A673 (cell line): ENCODE data around the gene GRIN3B. TPM values are rescaled to one million over a fixed set of nuclear protein-coding genes. Genes with fewer than 3 reads are reported as not detected.

Source experiments
- BruUV-seq: library from RNA; stranded (reverse); fragments of 400-500 nt; replicated peaks from 2 replicates; lab custom pipeline; 2021; lab: Mats Ljungman, UMichigan
- CTCF ChIA-PET: fragments of 300-600 bp; sonication (Branson Sonifier 250); formaldehyde crosslinking; loops from one replicate; lab custom pipeline; 2022; ENCODE audit warnings: antibody characterized with exemption; lab: Charles Lee
- POLR2A ChIA-PET: fragments of 300-600 bp; sonication (Branson Sonifier 250); formaldehyde crosslinking; loops from one replicate; lab custom pipeline; 2022; ENCODE audit warnings: antibody characterized with exemption; ENCODE audit not compliant: low non-redundant PET; lab: Charles Lee
- DNase-seq: peaks from one replicate; pipeline ENCODE4 v3.0.0-alpha.2; 2015; ENCODE audit warnings: low spot score
- H3K27ac ChIP-seq: fragments of 200-600 bp; sonication (generic); 2 replicates; pipeline ENCODE4 v1.5.1; 2016; ENCODE audit warnings: mixed run types, low read depth, mild to moderate bottlenecking, mixed read lengths, antibody characterized with exemption, low read length; ENCODE audit not compliant: poor library complexity, severe bottlenecking
- H3K27me3 ChIP-seq: fragments of 200-600 bp; sonication (generic); replicated peaks from 2 replicates; pipeline ENCODE4 v1.6.1; 2017; ENCODE audit warnings: mixed run types, low read depth, mild to moderate bottlenecking, mixed read lengths, antibody characterized with exemption, low read length; ENCODE audit not compliant: insufficient read depth, poor library complexity
- H3K36me3 ChIP-seq: fragments of 200-600 bp; sonication (generic); 2 replicates; pipeline ENCODE4 v1.6.1; 2016; ENCODE audit warnings: mixed run types, mild to moderate bottlenecking, mixed read lengths, antibody characterized with exemption, low read length; ENCODE audit not compliant: insufficient read depth, poor library complexity, severe bottlenecking
- H3K4me1 ChIP-seq: fragments of 200-600 bp; sonication (generic); 2 replicates; pipeline ENCODE4 v1.6.1; 2017; ENCODE audit warnings: mixed run types, mild to moderate bottlenecking, mixed read lengths, antibody characterized with exemption, low read length; ENCODE audit not compliant: insufficient read depth, poor library complexity, severe bottlenecking
- H3K4me3 ChIP-seq: fragments of 200-600 bp; sonication (generic); 2 replicates; pipeline ENCODE4 v1.5.1; 2016; ENCODE audit warnings: low read depth, mixed run types, mild to moderate bottlenecking, mixed read lengths, low read length; ENCODE audit not compliant: poor library complexity, severe bottlenecking
- H3K9me3 ChIP-seq: fragments of 200-600 bp; sonication (generic); 2 replicates; pipeline ENCODE4 v1.6.1; 2016; ENCODE audit warnings: mixed run types, low read depth, mild to moderate bottlenecking, mixed read lengths, antibody characterized with exemption, low read length; ENCODE audit not compliant: poor library complexity, severe bottlenecking
- EZH2 ChIP-seq: fragments of 200-600 bp; sonication (generic); IDR thresholded peaks from 2 replicates; pipeline ENCODE4 v1.6.1; 2017; ENCODE audit warnings: borderline replicate concordance, low read depth, mild to moderate bottlenecking, mixed read lengths, antibody characterized with exemption, low read length; ENCODE audit not compliant: poor library complexity, severe bottlenecking
- intact Hi-C: fragments of 100-400 bp; cut with micrococcal nuclease; formaldehyde crosslinking; loops from one replicate; pipeline ENCODE4 v1.10.0; 2022; ENCODE audit not compliant: unreplicated experiment
- total RNA-seq: library from RNA; stranded (reverse); gene quantifications from 2 replicates; pipeline ENCODE4 v1.2.3, GENCODE V29; 2021
- TF ChIP-seq, protein P1 (sequence below): fragments of 300-800, 200-600 bp; sonication (generic); conservative IDR thresholded peaks from 2 replicates; pipeline ENCODE4 v1.5.1; 2017; ENCODE audit warnings: low read depth, mild to moderate bottlenecking, antibody characterized with exemption, low read length, moderate library complexity, mixed read lengths

Gene GRIN3B
- total RNA-seq, 1 experiment from 2014 or later, result not detected

DNA sequence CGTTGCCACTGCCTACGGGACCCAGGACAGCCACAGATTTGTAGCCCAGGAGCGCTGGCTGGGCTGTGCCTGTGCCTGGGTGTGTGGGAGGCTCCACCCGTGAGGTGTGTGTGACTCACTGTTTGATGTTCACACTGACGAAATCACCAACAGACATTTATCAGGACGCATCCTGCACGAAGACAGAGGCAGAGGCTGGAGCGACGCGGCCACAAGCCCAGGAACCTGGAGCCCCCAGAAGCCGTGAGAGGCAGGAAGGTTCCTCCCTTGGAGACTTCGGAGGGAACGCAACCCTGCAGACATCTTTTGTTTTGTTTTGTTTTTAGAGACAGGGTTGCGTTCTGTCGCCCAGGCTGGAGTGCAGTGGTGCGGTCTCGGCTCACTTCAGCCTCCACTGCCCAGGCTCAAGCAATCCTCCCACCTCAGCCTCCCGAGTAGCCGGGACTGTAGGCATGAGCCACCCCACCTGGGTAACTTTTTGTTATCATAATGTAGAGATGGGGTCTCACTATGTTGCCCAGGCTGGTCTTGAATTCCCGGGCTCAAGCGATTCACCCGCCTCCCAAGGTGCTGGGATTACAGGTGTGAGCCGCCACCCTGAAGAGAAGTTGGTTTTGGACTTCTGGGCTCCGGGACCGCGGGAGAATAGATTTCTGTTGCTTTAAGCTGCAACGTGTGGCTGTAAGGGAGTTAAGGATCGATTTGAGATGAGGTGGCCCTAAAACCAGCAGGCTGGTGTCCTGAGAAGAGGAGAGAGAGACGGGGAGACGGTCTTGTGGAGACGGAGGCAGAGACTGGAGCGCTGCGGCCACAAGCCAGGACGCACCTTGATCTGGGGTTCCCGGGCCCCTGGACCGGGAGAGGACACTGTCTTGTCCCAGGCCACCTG lies 41.0 kb upstream of the GRIN3B start:
- TF ChIP-seq, protein P1, sequence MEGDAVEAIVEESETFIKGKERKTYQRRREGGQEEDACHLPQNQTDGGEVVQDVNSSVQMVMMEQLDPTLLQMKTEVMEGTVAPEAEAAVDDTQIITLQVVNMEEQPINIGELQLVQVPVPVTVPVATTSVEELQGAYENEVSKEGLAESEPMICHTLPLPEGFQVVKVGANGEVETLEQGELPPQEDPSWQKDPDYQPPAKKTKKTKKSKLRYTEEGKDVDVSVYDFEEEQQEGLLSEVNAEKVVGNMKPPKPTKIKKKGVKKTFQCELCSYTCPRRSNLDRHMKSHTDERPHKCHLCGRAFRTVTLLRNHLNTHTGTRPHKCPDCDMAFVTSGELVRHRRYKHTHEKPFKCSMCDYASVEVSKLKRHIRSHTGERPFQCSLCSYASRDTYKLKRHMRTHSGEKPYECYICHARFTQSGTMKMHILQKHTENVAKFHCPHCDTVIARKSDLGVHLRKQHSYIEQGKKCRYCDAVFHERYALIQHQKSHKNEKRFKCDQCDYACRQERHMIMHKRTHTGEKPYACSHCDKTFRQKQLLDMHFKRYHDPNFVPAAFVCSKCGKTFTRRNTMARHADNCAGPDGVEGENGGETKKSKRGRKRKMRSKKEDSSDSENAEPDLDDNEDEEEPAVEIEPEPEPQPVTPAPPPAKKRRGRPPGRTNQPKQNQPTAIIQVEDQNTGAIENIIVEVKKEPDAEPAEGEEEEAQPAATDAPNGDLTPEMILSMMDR, result no peak
- TF ChIP-seq EZH2, result no peak
- CTCF ChIA-PET, result no interaction called here
- POLR2A ChIA-PET, result no interaction called here
- no peaks in the 10 kb centered on the region for H3K36me3 ChIP-seq
- H3K27me3 ChIP-seq, result no peaks in the 10 kb centered on the region
- intact Hi-C loops, result no loop called here
- H3K4me1 ChIP-seq, result peaks cover 8% of the 10 kb centered on the region
- H3K27ac ChIP-seq, result no peak overlapping the region
- no peaks in the 10 kb centered on the region for H3K9me3 ChIP-seq
- no TSS peak for BruUV-seq
- no peak overlapping the region for H3K4me3 ChIP-seq
- no peak for DNase-seq

DNA sequence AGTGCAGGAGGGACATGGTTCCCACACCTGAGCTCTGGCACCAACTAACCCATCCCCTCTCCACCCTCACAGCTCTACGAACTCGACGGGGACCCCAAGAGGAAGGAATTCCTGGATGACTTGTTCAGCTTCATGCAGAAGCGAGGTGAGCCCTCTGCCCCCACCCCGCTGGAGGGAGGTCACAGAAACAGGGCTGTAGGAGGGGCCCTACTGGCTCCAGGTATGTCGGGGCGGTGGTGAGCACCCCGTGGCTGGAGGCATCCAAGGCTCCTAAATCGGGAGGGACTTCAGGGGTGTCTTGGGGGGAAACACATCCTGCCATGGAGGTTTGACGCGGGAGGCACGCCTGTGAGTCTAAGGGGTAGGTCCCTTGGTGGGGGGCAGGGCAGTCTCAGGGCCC lies 40.2 kb upstream of the GRIN3B start:
- no peak for TF ChIP-seq EZH2
- TF ChIP-seq, protein P1, result no peak
- ChIA-PET POLR2A (no interaction called here), CTCF (no interaction called here)
- no peak for DNase-seq
- BruUV-seq, result no TSS peak
- intact Hi-C loops, result no loop called here
- no peak overlapping the region for H3K27ac ChIP-seq
- H3K9me3 ChIP-seq, result no peaks in the 10 kb centered on the region
- H3K36me3 ChIP-seq, result peaks cover 3% of the 10 kb centered on the region
- H3K27me3 ChIP-seq, result no peaks in the 10 kb centered on the region
- no peak overlapping the region for H3K4me3 ChIP-seq
- peaks cover 8% of the 10 kb centered on the region for H3K4me1 ChIP-seq

GRCh38 chr19:960601-960938 lies 39.6 kb upstream of the GRIN3B start:
- Histone ChIP-seq H3K36me3 (peaks cover 6% of the 10 kb centered on the region), H3K9me3 (no peaks in the 10 kb centered on the region), H3K27me3 (no peaks in the 10 kb centered on the region), H3K4me3 (no peak overlapping the region), H3K27ac (no peak overlapping the region), H3K4me1 (peaks cover 8% of the 10 kb centered on the region)
- DNase-seq, result no peak
- no peak for TF ChIP-seq EZH2
- intact Hi-C loops, result no loop called here
- POLR2A ChIA-PET, result no interaction called here
- no TSS peak for BruUV-seq
- CTCF ChIA-PET, result no interaction called here
